HAP-1 (cell line): ENCODE data around the gene ST6GALNAC1.
"Not testable (repeated sequence)": the region's sequence is repeated elsewhere in the genome, so short reads cannot be mapped to it uniquely, and the experiment has no call there.

Experiments used
- DNase-seq, 2 experiments: peaks; one replicate each; pipeline ENCODE4 v3.0.0-alpha.2; 2016 to 2020; ENCODE audit warnings: low spot score in 2 of 2
- H3K27me3 ChIP-seq: fragments of 250-450 bp; sonication (Bioruptor Pico); 2 replicates; pipeline ENCODE4 v1.5.1; 2020; ENCODE audit warnings: low read depth, mild to moderate bottlenecking, moderate library complexity
- H3K36me3 ChIP-seq: fragments of 250-450 bp; sonication (Bioruptor Pico); replicated peaks from 2 replicates; pipeline ENCODE4 v1.5.1; 2020; ENCODE audit warnings: mild to moderate bottlenecking
- H3K4me1 ChIP-seq: fragments of 250-450 bp; sonication (Bioruptor Pico); 2 replicates; pipeline ENCODE4 v1.5.1; 2020; ENCODE audit warnings: mild to moderate bottlenecking
- H3K4me3 ChIP-seq: fragments of 250-450 bp; sonication (Bioruptor Pico); 2 replicates; pipeline ENCODE4 v1.5.1; 2020; ENCODE audit warnings: mild to moderate bottlenecking, moderate library complexity
- H3K9me3 ChIP-seq: fragments of 250-450 bp; sonication (Bioruptor Pico); 2 replicates; pipeline ENCODE4 v1.5.1; 2020; ENCODE audit warnings: mild to moderate bottlenecking, moderate library complexity
- in situ Hi-C: fragments of 300-500 bp; cut with MboI; formaldehyde crosslinking; loops from 3 replicates; pipeline ENCODE4 v1.14.3; 2020; ENCODE audit warnings: low sequenced_read_pairs, inconsistent platforms, mixed read lengths

ST6GALNAC1 gene

DNA sequence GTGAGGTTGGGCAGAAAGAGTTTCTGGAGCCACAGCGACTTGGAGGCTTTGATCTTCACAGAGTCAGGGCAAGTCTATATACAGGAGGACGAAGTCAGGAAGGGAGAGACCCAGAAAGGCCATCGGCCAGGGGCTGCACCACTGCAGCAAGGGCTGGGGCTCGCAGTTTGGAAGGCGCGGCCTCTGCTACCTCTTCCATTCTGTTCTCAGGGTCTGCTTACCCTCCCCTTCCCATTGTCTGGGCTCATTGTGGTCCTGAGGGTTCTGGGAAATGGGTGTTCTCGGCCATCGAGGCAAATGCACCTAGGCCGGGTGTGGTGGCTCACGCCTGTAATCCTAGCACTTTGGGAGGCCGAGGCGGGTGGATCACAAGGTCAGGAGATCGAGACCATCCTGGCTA lies 16.0 kb downstream of the ST6GALNAC1 start:
- H3K9me3 ChIP-seq = no peaks in the 10 kb centered on the region
- in situ Hi-C loops = loop anchor here (10.0 kb wide), 1 partner anchor 103 kb away; no protein-coding TSS in a partner anchor
- no peak for DNase-seq

GRCh38 chr17:76626442-76626841 lies 17.1 kb downstream of the ST6GALNAC1 start:
- H3K4me3 ChIP-seq = no peak overlapping the region
- no peak for DNase-seq
- H3K36me3 ChIP-seq = no peaks in the 10 kb centered on the region
- in situ Hi-C loops = loop anchor here (10.0 kb wide), 1 partner anchor 102 kb away; no protein-coding TSS in a partner anchor
- H3K27me3 ChIP-seq = 0 out of 2 replicates have a peak, but pooled peaks cover 4% of the 10 kb centered on the region
- H3K9me3 ChIP-seq = no peaks in the 10 kb centered on the region
- no peaks in the 10 kb centered on the region for H3K4me1 ChIP-seq

More for the DNA sequence above, 16.0 kb downstream of the ST6GALNAC1 start:
- H3K27me3 ChIP-seq = 0 out of 2 replicates have a peak, but pooled peaks cover 4% of the 10 kb centered on the region
- no peaks in the 10 kb centered on the region for H3K36me3 ChIP-seq
- no peak overlapping the region for H3K4me3 ChIP-seq
- H3K4me1 ChIP-seq = no peaks in the 10 kb centered on the region

DNA sequence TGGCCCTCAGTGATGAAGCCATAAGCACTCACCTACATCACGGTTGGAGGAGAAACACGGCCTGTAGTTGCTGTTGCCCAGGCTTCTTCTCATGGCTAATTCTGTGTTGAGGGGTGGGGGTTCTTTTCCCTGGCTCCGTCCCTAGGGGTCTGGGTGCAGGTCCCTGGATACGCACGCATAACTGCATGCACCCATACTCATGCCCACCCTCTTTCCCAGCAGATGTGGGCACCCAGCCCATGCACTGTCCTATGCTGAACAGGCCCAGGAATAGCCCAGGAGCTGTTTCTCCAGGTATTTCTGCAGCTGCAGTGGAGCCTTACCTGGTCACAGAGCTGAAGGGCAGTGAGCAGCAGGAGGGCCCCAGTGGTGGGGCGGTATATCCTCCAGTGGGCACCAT lies 18.1 kb downstream of the ST6GALNAC1 start:
- Histone ChIP-seq H3K27me3 (0 out of 2 replicates have a peak, but pooled peaks cover 4% of the 10 kb centered on the region), H3K4me1 (no peaks in the 10 kb centered on the region), H3K36me3 (no peaks in the 10 kb centered on the region), H3K4me3 (no peak overlapping the region), H3K9me3 (no peaks in the 10 kb centered on the region)
- DNase-seq = no peak
- in situ Hi-C loops = loop anchor here (10.0 kb wide), 1 partner anchor 101 kb away; no protein-coding TSS in a partner anchor

GRCh38 chr17:76623271-76624146 lies 20.0 kb downstream of the ST6GALNAC1 start:
- H3K36me3 ChIP-seq = no peaks in the 10 kb centered on the region
- no peaks in the 10 kb centered on the region for H3K9me3 ChIP-seq
- 0 out of 2 replicates have a peak, but pooled peaks cover 4% of the 10 kb centered on the region for H3K27me3 ChIP-seq
- in situ Hi-C loops = loop anchor here (10.0 kb wide), 1 partner anchor 99 kb away; no protein-coding TSS in a partner anchor
- H3K4me3 ChIP-seq = no peak overlapping the region
- peak; percentile 64 to 88 for DNase-seq
- no peaks in the 10 kb centered on the region for H3K4me1 ChIP-seq

GRCh38 chr17:76617838-76618237 lies 25.7 kb downstream of the ST6GALNAC1 start:
- Histone ChIP-seq H3K36me3 (no peaks in the 10 kb centered on the region), H3K9me3 (0 out of 2 replicates have a peak, but pooled peaks cover 3% of the 10 kb centered on the region), H3K4me3 (no peak overlapping the region), H3K27me3 (no peaks in the 10 kb centered on the region), H3K4me1 (no peaks in the 10 kb centered on the region)
- no peak for DNase-seq
- in situ Hi-C loops = no loop called here

DNA sequence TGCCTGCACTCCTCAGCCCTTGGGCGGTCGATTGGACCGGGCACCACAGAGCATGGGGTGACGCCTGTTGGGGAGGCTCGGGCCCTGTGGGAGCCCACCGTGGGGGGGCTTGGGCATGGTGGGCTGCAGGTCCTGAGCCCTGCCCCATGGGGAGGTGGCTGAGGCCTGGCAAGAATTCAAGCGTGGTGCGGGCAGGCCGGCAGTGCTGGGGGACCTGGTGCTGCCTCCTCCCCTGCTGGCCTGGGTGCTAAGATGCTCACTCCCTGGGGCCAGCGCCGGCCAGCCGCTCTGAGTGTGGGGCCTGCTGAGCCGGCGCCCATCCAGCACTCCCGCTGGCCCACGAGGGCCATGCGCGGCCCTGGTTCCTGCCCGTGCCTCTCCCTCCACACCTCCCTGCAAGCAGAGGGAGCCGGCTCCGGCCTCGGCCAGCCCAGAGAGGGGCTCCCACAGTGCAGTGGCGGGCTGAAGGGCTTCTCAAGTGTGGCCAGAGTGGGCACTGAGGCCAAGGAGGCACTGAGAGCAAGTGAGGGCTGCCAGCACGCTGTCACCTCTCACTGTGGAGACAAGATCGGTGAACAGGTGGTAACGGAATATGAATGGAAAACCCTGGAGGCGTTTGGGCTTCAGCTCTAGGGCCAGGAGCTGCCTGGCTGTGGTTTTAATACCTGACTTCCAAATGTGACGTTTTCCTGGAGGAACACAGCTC lies 28.5 kb downstream of the ST6GALNAC1 start:
- H3K36me3 ChIP-seq = no peaks in the 10 kb centered on the region
- H3K27me3 ChIP-seq = no peaks in the 10 kb centered on the region
- peaks cover 11% of the 10 kb centered on the region for H3K4me1 ChIP-seq
- in situ Hi-C loops = no loop called here
- 0 out of 2 replicates have a peak, but pooled peaks cover 3% of the 10 kb centered on the region for H3K9me3 ChIP-seq
- no peak overlapping the region for H3K4me3 ChIP-seq
- no peak for DNase-seq

DNA sequence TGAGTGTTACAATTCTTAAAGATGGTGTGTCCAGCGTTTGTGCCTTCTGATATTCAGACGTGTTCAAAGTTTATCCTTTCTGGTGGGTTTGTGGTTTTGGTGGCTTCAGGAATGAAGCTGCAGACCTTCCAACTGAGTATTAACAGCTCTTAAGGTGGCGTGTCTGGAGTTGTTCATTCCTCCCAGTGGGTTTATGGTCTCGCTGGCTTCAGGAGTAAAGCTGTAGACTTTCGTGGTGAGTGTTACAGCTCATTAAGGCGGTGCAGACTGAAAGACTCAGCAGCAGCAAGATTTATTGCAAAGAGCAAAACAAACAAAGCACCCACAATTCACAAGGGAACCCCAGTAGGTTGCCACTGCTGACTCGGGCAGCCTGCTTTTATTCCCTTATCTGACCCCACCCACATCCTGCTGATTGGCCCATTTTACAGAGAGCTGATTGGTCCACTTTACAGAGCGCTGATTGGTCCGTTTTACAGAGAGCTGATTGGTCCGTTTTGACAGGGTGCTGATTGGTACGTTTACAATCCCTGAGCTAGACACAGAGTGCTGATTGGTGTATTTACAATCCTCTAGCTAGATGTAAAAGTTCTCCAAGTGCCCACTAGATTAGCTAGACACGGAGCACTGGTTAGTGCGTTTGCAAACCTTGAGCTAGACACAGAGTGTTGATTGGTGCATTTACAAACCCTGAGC lies 29.3 kb downstream of the ST6GALNAC1 start:
- H3K27me3 ChIP-seq, DNase-seq, H3K9me3 ChIP-seq, H3K36me3 ChIP-seq, H3K4me3 ChIP-seq, in situ Hi-C loops: not testable (repeated sequence)
- peaks cover 11% of the 10 kb centered on the region for H3K4me1 ChIP-seq

GRCh38 chr17:76612977-76613851 lies 30.3 kb downstream of the ST6GALNAC1 start:
- peaks cover 11% of the 10 kb centered on the region for H3K4me1 ChIP-seq
- H3K9me3 ChIP-seq = 0 out of 2 replicates have a peak, but pooled peaks cover 3% of the 10 kb centered on the region
- DNase-seq = peak in 1 of 2 experiments; percentile 64
- H3K36me3 ChIP-seq = no peaks in the 10 kb centered on the region
- H3K4me3 ChIP-seq = no peak overlapping the region
- in situ Hi-C loops = no loop called here
- no peaks in the 10 kb centered on the region for H3K27me3 ChIP-seq

DNA sequence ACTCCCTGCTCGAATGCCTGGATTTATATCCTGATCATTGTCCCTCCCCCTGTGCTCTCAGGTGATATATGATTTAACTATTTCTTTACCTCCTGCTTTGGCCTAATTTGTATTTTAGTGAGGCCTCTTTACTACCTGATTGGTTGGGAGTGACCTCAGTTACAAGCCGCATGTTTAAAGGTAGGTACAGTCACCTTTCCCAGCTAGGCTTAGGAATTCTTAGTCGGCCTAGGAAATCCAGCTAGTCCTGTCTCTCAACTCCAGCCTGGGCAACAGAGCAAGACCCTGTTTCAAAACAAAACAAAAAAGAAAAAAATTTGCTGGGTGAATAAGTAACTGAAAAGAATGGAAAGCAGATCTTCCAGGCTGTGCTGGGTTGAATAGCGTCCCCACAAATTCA lies 31.1 kb downstream of the ST6GALNAC1 start:
- no peak for DNase-seq
- H3K36me3 ChIP-seq = no peaks in the 10 kb centered on the region
- in situ Hi-C loops = no loop called here
- 0 out of 2 replicates have a peak, but pooled peaks cover 3% of the 10 kb centered on the region for H3K9me3 ChIP-seq
- peaks cover 11% of the 10 kb centered on the region for H3K4me1 ChIP-seq
- no peak overlapping the region for H3K4me3 ChIP-seq
- no peaks in the 10 kb centered on the region for H3K27me3 ChIP-seq

DNA sequence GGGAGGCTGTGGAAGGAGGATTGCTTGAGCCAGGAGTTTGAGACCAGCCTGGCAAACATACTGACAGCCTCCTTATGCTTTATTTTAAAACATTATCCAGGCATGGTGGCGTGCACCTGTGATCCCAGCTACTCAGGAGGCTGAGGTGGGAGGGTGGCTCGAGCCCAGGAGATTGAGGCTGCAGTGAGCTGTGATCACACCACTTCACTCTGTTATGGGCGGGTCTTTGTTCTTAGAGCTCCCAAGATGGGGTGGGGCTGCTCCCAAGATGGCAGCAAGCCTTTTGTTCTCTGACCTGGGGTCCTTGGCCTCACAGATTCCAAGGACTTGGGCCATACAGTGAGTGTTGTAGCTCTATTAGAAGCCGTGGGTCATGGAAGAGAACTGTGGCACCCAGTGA lies 31.8 kb downstream of the ST6GALNAC1 start:
- in situ Hi-C loops = no loop called here
- H3K27me3 ChIP-seq = no peaks in the 10 kb centered on the region
- H3K4me3 ChIP-seq = no peak overlapping the region
- H3K9me3 ChIP-seq = 0 out of 2 replicates have a peak, but pooled peaks cover 3% of the 10 kb centered on the region
- no peaks in the 10 kb centered on the region for H3K36me3 ChIP-seq
- DNase-seq = no peak
- peaks cover 11% of the 10 kb centered on the region for H3K4me1 ChIP-seq

GRCh38 chr17:76611080-76611749 lies 32.3 kb downstream of the ST6GALNAC1 start:
- H3K27me3 ChIP-seq, H3K9me3 ChIP-seq, in situ Hi-C loops, H3K4me3 ChIP-seq, H3K36me3 ChIP-seq: not testable (repeated sequence)
- H3K4me1 ChIP-seq = peaks cover 11% of the 10 kb centered on the region
- DNase-seq = peak in 1 of 2 experiments; percentile 62

DNA sequence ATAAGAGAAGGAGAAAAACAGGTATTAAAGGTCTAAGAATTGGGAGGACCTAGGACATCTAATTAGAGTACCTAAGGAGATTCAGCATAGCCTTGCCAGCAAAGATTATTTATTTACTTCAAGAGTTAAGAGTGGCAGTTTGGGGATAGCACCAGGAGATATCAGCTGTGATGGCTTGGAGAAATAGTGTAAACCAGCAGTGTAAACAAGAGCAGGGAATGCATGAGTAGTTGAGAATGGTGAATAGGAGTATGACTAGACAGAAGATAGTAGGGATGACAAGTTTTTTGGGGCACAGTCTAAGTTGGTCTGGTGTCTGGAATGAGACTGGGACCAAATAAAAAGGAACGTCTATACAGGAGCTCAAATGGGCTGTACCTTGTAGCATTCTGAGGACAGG lies 36.9 kb downstream of the ST6GALNAC1 start:
- H3K9me3 ChIP-seq, H3K4me3 ChIP-seq, H3K4me1 ChIP-seq, in situ Hi-C loops, H3K27me3 ChIP-seq, DNase-seq, H3K36me3 ChIP-seq: not testable (repeated sequence)
